Testis (tissue), 3 donors: ENCODE data around the gene NEK2. TPM values are rescaled to one million over a fixed set of nuclear protein-coding genes. Genes with fewer than 3 reads are reported as not detected.

Experiments used
- DNase-seq: peaks from one replicate; pipeline ENCODE4 v3.0.0-alpha.2; 2019
- H3K27ac ChIP-seq, 2 donors: fragments of 200-600 bp; sonication (generic); one replicate each; pipeline ENCODE4 v1.5.1; 2019
- H3K27me3 ChIP-seq: fragments of 200-600 bp; sonication (generic); one replicate; pipeline ENCODE4 v1.5.1; 2019
- H3K36me3 ChIP-seq: fragments of 200-600 bp; sonication (generic); one replicate; pipeline ENCODE4 v1.5.1; 2017; ENCODE audit warnings: low read depth; ENCODE audit errors: missing control alignments
- H3K4me1 ChIP-seq: fragments of 200-600 bp; sonication (generic); one replicate; pipeline ENCODE4 v1.5.1; 2019
- H3K4me3 ChIP-seq, 2 donors: fragments of 200-600 bp; sonication (generic); one replicate each; pipeline ENCODE4 v1.5.1; 2017 to 2019
- H3K9me3 ChIP-seq: fragments of 200-600 bp; sonication (generic); one replicate; pipeline ENCODE4 v1.5.1; 2017
- POLR2A ChIP-seq: fragments of 450-650 bp; IDR thresholded peaks from one replicate; pipeline ENCODE4 v1.6.1; 2017; ENCODE audit warnings: antibody characterized with exemption, mild to moderate bottlenecking, moderate library complexity
- WGBS, 2 donors: methylation state at CpG; one replicate each; pipeline ENCODE4 v1.1.5; 2018; 5-methylcytosine and 5-hydroxymethylcytosine counted together
- intact Hi-C: fragments of 100-400 bp; cut with DNase I; formaldehyde crosslinking; loops from one replicate; pipeline ENCODE4 v1.15.1; 2023; ENCODE audit warnings: low total_unique reads
- polyA plus RNA-seq: library from polyadenylated mRNA; stranded (reverse); fragments of 350-450 nt; fragmentation: Illumina TruSeq; extraction: RNeasy Lipid Tissue Mini Kit (QIAGEN cat#74804); gene quantifications from one replicate; pipeline ENCODE4 v1.2.3, GENCODE V29; 2014; ENCODE audit warnings: low read depth, low replicate concordance; ENCODE audit not compliant: insufficient read depth
- total RNA-seq, 2 donors: library from RNA; depleted of rRNA; stranded (reverse); fragments of >200 nt; gene quantifications; one replicate each; pipeline ENCODE4 v1.2.3, GENCODE V29; 2016
- TF ChIP-seq, protein P1 (sequence below), 3 experiments: fragments of 450-650 bp in 2 of 3; fragments of 200-600 bp in 1 of 3; sonication (generic) in 1 of 3; IDR thresholded peaks; one replicate each; pipeline ENCODE4 v1.5.1; 2016 to 2019; ENCODE audit warnings: antibody characterized with exemption in 3 of 3, mild to moderate bottlenecking in 2 of 3, moderate library complexity in 1 of 3

Gene NEK2
- total and polyA plus RNA-seq, 3 donors from 2014 or later = 40.0 to 126 (median 53.9) TPM

DNA sequence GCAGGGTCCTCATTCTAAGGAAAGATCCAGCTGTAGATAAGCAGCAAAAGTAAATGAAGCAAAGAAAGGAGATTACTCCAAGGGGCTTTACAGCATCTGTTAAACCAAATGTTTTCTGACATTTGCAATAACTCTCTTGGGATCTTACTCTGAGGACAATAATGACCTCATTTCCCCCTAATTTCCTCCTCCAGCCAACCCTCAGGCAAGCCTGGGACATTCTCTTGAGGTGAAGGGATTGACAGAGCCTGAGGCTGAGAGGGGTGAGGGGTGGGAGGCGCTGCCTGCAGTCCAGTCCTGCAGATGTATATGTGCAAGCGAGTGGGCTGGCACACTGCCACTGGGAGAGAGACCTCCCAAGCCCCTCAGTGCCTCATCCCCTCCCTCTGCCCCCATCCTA is 40.5 kb upstream of the NEK2 start:
- H3K4me1 ChIP-seq = no peaks in the 10 kb centered on the region
- intact Hi-C loops = no loop called here
- no peak overlapping the region for H3K27ac ChIP-seq
- no peaks in the 10 kb centered on the region for H3K36me3 ChIP-seq
- TF ChIP-seq, protein P1, sequence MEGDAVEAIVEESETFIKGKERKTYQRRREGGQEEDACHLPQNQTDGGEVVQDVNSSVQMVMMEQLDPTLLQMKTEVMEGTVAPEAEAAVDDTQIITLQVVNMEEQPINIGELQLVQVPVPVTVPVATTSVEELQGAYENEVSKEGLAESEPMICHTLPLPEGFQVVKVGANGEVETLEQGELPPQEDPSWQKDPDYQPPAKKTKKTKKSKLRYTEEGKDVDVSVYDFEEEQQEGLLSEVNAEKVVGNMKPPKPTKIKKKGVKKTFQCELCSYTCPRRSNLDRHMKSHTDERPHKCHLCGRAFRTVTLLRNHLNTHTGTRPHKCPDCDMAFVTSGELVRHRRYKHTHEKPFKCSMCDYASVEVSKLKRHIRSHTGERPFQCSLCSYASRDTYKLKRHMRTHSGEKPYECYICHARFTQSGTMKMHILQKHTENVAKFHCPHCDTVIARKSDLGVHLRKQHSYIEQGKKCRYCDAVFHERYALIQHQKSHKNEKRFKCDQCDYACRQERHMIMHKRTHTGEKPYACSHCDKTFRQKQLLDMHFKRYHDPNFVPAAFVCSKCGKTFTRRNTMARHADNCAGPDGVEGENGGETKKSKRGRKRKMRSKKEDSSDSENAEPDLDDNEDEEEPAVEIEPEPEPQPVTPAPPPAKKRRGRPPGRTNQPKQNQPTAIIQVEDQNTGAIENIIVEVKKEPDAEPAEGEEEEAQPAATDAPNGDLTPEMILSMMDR (IDR thresholded peaks at IDR 0.05) = no peak
- TF ChIP-seq POLR2A = no peak
- no peaks in the 10 kb centered on the region for H3K9me3 ChIP-seq
- no peak for DNase-seq
- WGBS, 2 donors = 65 to 100% methylated on average over 2 of the region's 2 CpGs
- no peak overlapping the region for H3K4me3 ChIP-seq
- H3K27me3 ChIP-seq = no peaks in the 10 kb centered on the region

GRCh38 chr1:211714154-211714553 is 38.7 kb upstream of the NEK2 start:
- H3K36me3 ChIP-seq = no peaks in the 10 kb centered on the region
- TF ChIP-seq POLR2A = no peak
- TF ChIP-seq, protein P1 (IDR thresholded peaks at IDR 0.05) = no peak
- no peak for DNase-seq
- H3K9me3 ChIP-seq = no peaks in the 10 kb centered on the region
- no peak overlapping the region for H3K27ac ChIP-seq
- intact Hi-C loops = no loop called here
- 76 to 77% methylated on average over 5 of the region's 5 CpGs for WGBS, 2 donors
- no peaks in the 10 kb centered on the region for H3K4me1 ChIP-seq
- H3K27me3 ChIP-seq = no peaks in the 10 kb centered on the region
- no peak overlapping the region for H3K4me3 ChIP-seq

DNA sequence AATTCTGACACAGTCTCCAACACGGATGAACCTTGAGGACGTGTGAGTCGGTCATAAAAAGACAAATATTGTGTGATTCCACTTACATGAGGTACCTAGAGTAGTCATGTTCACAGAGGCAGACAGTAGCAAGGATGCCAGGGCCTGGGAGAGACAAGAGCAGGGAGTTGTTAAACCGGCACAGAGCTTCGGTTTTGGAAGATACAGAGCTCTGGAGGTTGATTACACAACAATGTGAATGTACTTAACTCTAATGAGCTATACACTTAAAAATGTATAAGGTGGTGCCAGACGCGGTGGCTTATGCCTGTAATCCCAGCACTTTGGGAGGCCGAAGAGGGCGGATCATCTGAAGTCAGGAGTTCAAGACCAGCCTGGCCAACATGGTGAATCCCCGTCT is 37.8 kb upstream of the NEK2 start:
- H3K9me3 ChIP-seq = no peaks in the 10 kb centered on the region
- no peak for DNase-seq
- H3K36me3 ChIP-seq = no peaks in the 10 kb centered on the region
- no peaks in the 10 kb centered on the region for H3K27me3 ChIP-seq
- H3K4me3 ChIP-seq = no peak overlapping the region
- intact Hi-C loops = no loop called here
- TF ChIP-seq, protein P1 (IDR thresholded peaks at IDR 0.05) = no peak
- no peak for TF ChIP-seq POLR2A
- WGBS, 2 donors = 85 to 91% methylated on average over 10 of the region's 10 CpGs
- no peaks in the 10 kb centered on the region for H3K4me1 ChIP-seq
- H3K27ac ChIP-seq = no peak overlapping the region

DNA sequence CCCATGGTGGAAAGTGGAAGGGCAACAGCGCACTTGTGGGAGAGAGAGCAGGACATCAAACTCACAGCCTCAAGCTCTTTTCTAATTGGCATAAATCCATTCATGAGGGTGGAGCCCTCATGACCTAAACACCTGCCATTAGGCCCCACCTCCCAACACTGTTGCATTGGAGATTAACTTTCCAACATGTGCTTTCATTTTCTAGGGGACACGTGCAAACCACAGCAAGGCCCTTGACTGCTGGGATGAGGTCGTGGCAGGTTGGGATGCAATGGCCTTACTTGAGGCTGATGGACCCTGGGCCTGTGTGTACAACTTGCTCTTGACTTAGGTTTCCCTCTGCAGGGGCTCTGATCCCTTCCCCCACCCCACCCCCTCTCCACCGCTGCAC is 35.9 kb upstream of the NEK2 start:
- intact Hi-C loops = no loop called here
- no peak for DNase-seq
- WGBS, 2 donors = 83 to 93% methylated on average over 4 of the region's 4 CpGs

More for the DNA sequence above, 35.9 kb upstream of the NEK2 start:
- TF ChIP-seq POLR2A = no peak
- TF ChIP-seq, protein P1 (IDR thresholded peaks at IDR 0.05) = no peak
- Histone ChIP-seq H3K27me3 (no peaks in the 10 kb centered on the region), H3K36me3 (no peaks in the 10 kb centered on the region), H3K9me3 (no peaks in the 10 kb centered on the region), H3K4me1 (no peaks in the 10 kb centered on the region), H3K4me3 (no peak overlapping the region), H3K27ac (no peak overlapping the region)
